H9 (cell line): Measurements from ENCODE around the gene ZNF491. TPM values are rescaled to one million over a fixed set of nuclear protein-coding genes. Genes with fewer than 3 reads are reported as not detected.

ENCODE experiments used
- DNase-seq: peaks from one replicate; pipeline ENCODE4 v3.0.0-alpha.2; 2017
- H2AFZ ChIP-seq: one replicate; pipeline ENCODE4 v1.6.1; 2013; ENCODE audit warnings: mild to moderate bottlenecking, low read length, control low read depth, moderate library complexity
- H2AK5ac ChIP-seq: 2 replicates; pipeline ENCODE4 v1.6.1; 2013; ENCODE audit warnings: low read length, control low read depth, mixed read lengths; ENCODE audit not compliant: insufficient read length
- H2BK120ac ChIP-seq: one replicate; pipeline ENCODE4 v1.6.1; 2013; ENCODE audit warnings: low read depth, mild to moderate bottlenecking, low read length, control low read depth, inconsistent platforms; ENCODE audit not compliant: poor library complexity, severe bottlenecking
- H2BK12ac ChIP-seq: 2 replicates; pipeline ENCODE4 v1.6.1; 2013; ENCODE audit warnings: low read length, control low read depth, mixed read lengths, low read depth; ENCODE audit not compliant: insufficient read length
- H2BK15ac ChIP-seq: 2 replicates; pipeline ENCODE4 v1.6.1; 2013; ENCODE audit warnings: low read depth, low read length, control low read depth
- H2BK20ac ChIP-seq: one replicate; pipeline ENCODE4 v1.6.1; 2013; ENCODE audit warnings: low read depth, mild to moderate bottlenecking, low read length, control low read depth, inconsistent platforms; ENCODE audit not compliant: poor library complexity, severe bottlenecking
- H2BK5ac ChIP-seq: 2 replicates; pipeline ENCODE4 v1.6.1; 2013; ENCODE audit warnings: low read length, control low read depth, mixed read lengths; ENCODE audit not compliant: insufficient read length
- H3K14ac ChIP-seq: 2 replicates; pipeline ENCODE4 v1.6.1; 2013; ENCODE audit warnings: low read length, control low read depth; ENCODE audit not compliant: insufficient read depth
- H3K18ac ChIP-seq: 2 replicates; pipeline ENCODE4 v1.6.1; 2013; ENCODE audit warnings: low read depth, mild to moderate bottlenecking, mixed read lengths, low read length, control low read depth; ENCODE audit not compliant: insufficient read length
- H3K23ac ChIP-seq: 2 replicates; pipeline ENCODE4 v1.6.1; 2013; ENCODE audit warnings: low read length, control low read depth, mixed read lengths, low read depth; ENCODE audit not compliant: insufficient read length
- H3K23me2 ChIP-seq: 2 replicates; pipeline ENCODE4 v1.6.1; 2013; ENCODE audit warnings: low read depth, mild to moderate bottlenecking, mixed read lengths, low read length, control low read depth; ENCODE audit not compliant: insufficient read length, poor library complexity, severe bottlenecking
- H3K27ac ChIP-seq: 2 replicates; pipeline ENCODE4 v1.5.1; 2013; ENCODE audit warnings: low read length, control low read depth, mixed read lengths, low read depth; ENCODE audit not compliant: insufficient read length
- H3K27me3 ChIP-seq: 2 replicates; pipeline ENCODE4 v1.6.1; 2013; ENCODE audit warnings: low read length, control low read depth, inconsistent platforms; ENCODE audit not compliant: insufficient read depth
- H3K4ac ChIP-seq: 2 replicates; pipeline ENCODE4 v1.6.1; 2013; ENCODE audit warnings: low read depth, mild to moderate bottlenecking, control low read depth, inconsistent platforms, low read length, moderate library complexity
- H3K4me1 ChIP-seq: 2 replicates; pipeline ENCODE4 v1.6.1; 2013; ENCODE audit warnings: low read length, control low read depth, inconsistent platforms; ENCODE audit not compliant: insufficient read depth
- H3K4me2 ChIP-seq: 2 replicates; pipeline ENCODE4 v1.6.1; 2013; ENCODE audit warnings: low read length, control low read depth, mixed read lengths; ENCODE audit not compliant: insufficient read length, insufficient read depth
- H3K56ac ChIP-seq: 2 replicates; pipeline ENCODE4 v1.6.1; 2013; ENCODE audit warnings: low read depth, mild to moderate bottlenecking, mixed read lengths, low read length, control low read depth; ENCODE audit not compliant: insufficient read length
- H3K79me1 ChIP-seq: 2 replicates; pipeline ENCODE4 v1.6.1; 2013; ENCODE audit warnings: low read depth, mild to moderate bottlenecking, moderate library complexity, low read length, control low read depth, inconsistent platforms; ENCODE audit not compliant: insufficient read depth, poor library complexity, severe bottlenecking
- H3K79me2 ChIP-seq: 2 replicates; pipeline ENCODE4 v1.6.1; 2013; ENCODE audit warnings: low read length, control low read depth, inconsistent platforms; ENCODE audit not compliant: insufficient read depth
- H3K9ac ChIP-seq: 2 replicates; pipeline ENCODE4 v1.6.1; 2013; ENCODE audit warnings: low read length, control low read depth, mixed read lengths; ENCODE audit not compliant: insufficient read length; ENCODE audit errors: extremely low read depth
- H3K9me3 ChIP-seq: one replicate; pipeline ENCODE4 v1.6.1; 2013; ENCODE audit warnings: low read depth, low read length, inconsistent platforms; ENCODE audit not compliant: control insufficient read depth
- H3T11ph ChIP-seq: one replicate; pipeline ENCODE4 v1.6.1; 2013; ENCODE audit warnings: mild to moderate bottlenecking, low read length, control low read depth, inconsistent platforms
- H4K20me1 ChIP-seq: one replicate; pipeline ENCODE4 v1.6.1; 2013; ENCODE audit not compliant: control insufficient read depth, insufficient read length, insufficient read depth
- H4K5ac ChIP-seq: 2 replicates; pipeline ENCODE4 v1.6.1; 2013; ENCODE audit warnings: low read depth, mild to moderate bottlenecking, mixed read lengths, low read length, control low read depth; ENCODE audit not compliant: insufficient read length
- H4K8ac ChIP-seq: replicated peaks from 2 replicates; pipeline ENCODE4 v1.6.1; 2013; ENCODE audit warnings: low read length, control low read depth, mixed read lengths, low read depth; ENCODE audit not compliant: insufficient read length
- H4K91ac ChIP-seq: 2 replicates; pipeline ENCODE4 v1.6.1; 2013; ENCODE audit warnings: low read depth, mild to moderate bottlenecking, moderate library complexity, mixed read lengths, low read length, control low read depth; ENCODE audit not compliant: insufficient read length
- H3K27ac Mint-ChIP-seq, 3 experiments: 2 replicates in 2 of 3; 3 replicates in 1 of 3; pipeline ENCODE4 v1.8.0; 2020 to 2021; ENCODE audit warnings: mixed read lengths in 3 of 3, mild to moderate bottlenecking in 1 of 3, moderate library complexity in 1 of 3
- H3K27me3 Mint-ChIP-seq: 2 replicates; pipeline ENCODE4 v1.8.0; 2021; ENCODE audit warnings: low read depth, mild to moderate bottlenecking, moderate library complexity, mixed read lengths
- H3K36me3 Mint-ChIP-seq, 3 experiments: 2 replicates in 2 of 3; 3 replicates in 1 of 3; pipeline ENCODE4 v1.8.0; 2020 to 2021; ENCODE audit warnings: low read depth in 3 of 3, mixed read lengths in 3 of 3; ENCODE audit not compliant: insufficient read depth in 1 of 3
- H3K4me1 Mint-ChIP-seq, 2 experiments: 2 replicates each; pipeline ENCODE4 v1.8.0; 2020; ENCODE audit warnings: mixed read lengths in 2 of 2
- H3K4me3 Mint-ChIP-seq, 2 experiments: 2 replicates in 1 of 2; 3 replicates in 1 of 2; pipeline ENCODE4 v1.8.0; 2020 to 2021; ENCODE audit warnings: mild to moderate bottlenecking in 2 of 2, mixed read lengths in 2 of 2, moderate library complexity in 1 of 2
- H3K9me3 Mint-ChIP-seq, 2 experiments: 2 replicates in 1 of 2; 3 replicates in 1 of 2; pipeline ENCODE4 v1.8.0; 2020; ENCODE audit warnings: mild to moderate bottlenecking in 2 of 2, mixed read lengths in 2 of 2, moderate library complexity in 1 of 2
- WGBS: extraction: QIAGEN DNeasy Blood & Tissue Kit; methylation state at CpG from one replicate; pipeline ENCODE4 v1.1.7; 2013; ENCODE audit warnings: missing lambda C conversion rate, low lambda C conversion rate, mixed read lengths; ENCODE audit not compliant: insufficient read length; ENCODE audit errors: extremely low coverage; 5-methylcytosine and 5-hydroxymethylcytosine counted together
- total RNA-seq: library from RNA; stranded (reverse); gene quantifications from 2 replicates; pipeline ENCODE4 v1.2.1, GENCODE V29; 2021
- TF ChIP-seq, protein P1 (sequence below): fragments of 200-600 bp; sonication (generic); conservative IDR thresholded peaks from 3 replicates; pipeline ENCODE4 v1.8.0; 2021; ENCODE audit warnings: antibody characterized with exemption, mild to moderate bottlenecking

The ZNF491 gene
- total RNA-seq, 1 experiment from 2014 or later, result 0.77 TPM

DNA sequence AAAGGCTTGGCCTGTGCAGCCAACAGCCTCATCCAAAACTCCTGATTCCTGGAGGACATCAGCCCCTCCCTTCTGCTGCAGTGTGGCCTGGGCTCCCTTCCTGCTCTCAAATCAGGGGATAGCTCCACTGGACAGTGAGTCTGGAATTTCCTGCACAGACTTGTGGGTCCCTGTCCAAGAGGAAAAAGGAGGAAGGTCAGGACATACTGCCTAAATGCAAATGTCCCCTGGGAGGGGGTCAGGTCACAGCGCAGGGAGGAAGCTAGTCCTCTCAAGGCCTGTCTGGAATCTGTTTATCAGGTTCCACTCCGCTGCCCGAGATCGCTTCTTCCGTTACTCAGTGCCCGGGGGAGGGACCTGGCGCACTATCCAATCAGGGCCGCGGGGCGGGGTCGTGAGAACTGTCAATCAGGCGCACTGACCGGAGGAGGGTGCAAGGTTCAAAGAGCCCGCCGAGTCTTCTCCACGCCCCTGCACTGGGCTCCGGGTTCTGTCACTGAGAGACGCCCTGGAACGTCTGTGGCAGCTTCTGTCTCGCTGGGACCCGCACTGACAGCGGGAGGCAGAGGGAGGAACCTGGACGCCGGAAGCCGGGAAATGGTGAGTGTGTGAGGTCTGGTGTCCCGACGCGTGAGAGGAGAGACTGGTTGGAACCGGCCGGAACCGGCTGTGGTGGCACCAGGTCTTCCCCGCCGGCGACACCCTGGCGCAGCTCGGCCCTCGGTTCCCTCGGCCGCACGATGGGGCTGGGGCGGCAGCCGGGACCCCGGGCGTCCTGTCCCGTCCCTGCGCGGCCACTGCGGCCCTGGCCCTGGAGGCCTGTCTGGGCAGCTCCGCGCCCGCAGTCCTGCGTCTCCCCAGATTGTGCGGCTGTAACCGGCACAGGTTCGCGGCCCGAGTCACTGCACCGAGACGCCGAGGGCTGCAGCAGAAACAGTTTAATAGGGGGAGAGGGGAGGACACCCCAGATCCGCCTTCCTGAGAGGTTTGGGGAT lies 31.4 kb upstream of the ZNF491 start, which contains the start of gene ZNF441:
ZNF441 (plus strand) TSS at position 404 of the 995 bp plus-strand sequence; CDS start at position 598, 194 bp downstream.
- Histone ChIP-seq H4K91ac (no peak within 1 kb of the TSS), H3K4ac (no peak within 1 kb of the TSS), H2BK15ac (peak within 1 kb of the TSS; percentile 95; the same call in 1 of the 2 replicates), H3K27me3 (peaks cover 9% of the 10 kb centered on the region; the same call in 1 of the 2 replicates), H3K9ac (peak within 1 kb of the TSS; percentile 70), H2AK5ac (no peak within 1 kb of the TSS), H3K4me1 (no peaks in the 10 kb centered on the region), H2BK20ac (no peak within 1 kb of the TSS), H4K8ac (no peak within 1 kb of the TSS), H3K4me2 (peak within 1 kb of the TSS; percentile 59), H3K79me2 (no peaks in the 10 kb centered on the region), H3K27ac (no peak within 1 kb of the TSS), H2BK12ac (peak within 1 kb of the TSS; percentile 53), H4K20me1 (no peaks in the 10 kb centered on the region), H2BK120ac (no peak within 1 kb of the TSS), H3K14ac (peak within 1 kb of the TSS; percentile 93), H3K23ac (no peak within 1 kb of the TSS), H3K23me2 (peaks cover 12% of the 10 kb centered on the region), H3K56ac (no peak within 1 kb of the TSS), H3K9me3 (no peaks in the 10 kb centered on the region), H3K18ac (peak within 1 kb of the TSS; percentile 97), H2AFZ (peak within 1 kb of the TSS; percentile 96), H2BK5ac (no peak within 1 kb of the TSS), H3K79me1 (no peaks in the 10 kb centered on the region), H4K5ac (no peak within 1 kb of the TSS), H3T11ph (no peak within 1 kb of the TSS)
- Mint-ChIP-seq H3K9me3 (peaks cover 31 to 33% of the 10 kb centered on the region in 2 experiments), H3K27ac (no peak within 1 kb of the TSS; a peak in 1 of 7 replicates), H3K4me3 (peak within 1 kb of the TSS; percentile 90 to 95), H3K4me1 (peaks cover 3% of the 10 kb centered on the region in 2 experiments; a peak in 3 of 4 replicates), H3K27me3 (peaks cover 67% of the 10 kb centered on the region), H3K36me3 (peaks cover under 1 to 10% (median 4%) of the 10 kb centered on the region in 3 experiments; a peak in 6 of 7 replicates)
- WGBS, result no CpG with 5 or more reads among the region's 61 CpGs
- peak; percentile 92 for DNase-seq
- TF ChIP-seq, protein P1, sequence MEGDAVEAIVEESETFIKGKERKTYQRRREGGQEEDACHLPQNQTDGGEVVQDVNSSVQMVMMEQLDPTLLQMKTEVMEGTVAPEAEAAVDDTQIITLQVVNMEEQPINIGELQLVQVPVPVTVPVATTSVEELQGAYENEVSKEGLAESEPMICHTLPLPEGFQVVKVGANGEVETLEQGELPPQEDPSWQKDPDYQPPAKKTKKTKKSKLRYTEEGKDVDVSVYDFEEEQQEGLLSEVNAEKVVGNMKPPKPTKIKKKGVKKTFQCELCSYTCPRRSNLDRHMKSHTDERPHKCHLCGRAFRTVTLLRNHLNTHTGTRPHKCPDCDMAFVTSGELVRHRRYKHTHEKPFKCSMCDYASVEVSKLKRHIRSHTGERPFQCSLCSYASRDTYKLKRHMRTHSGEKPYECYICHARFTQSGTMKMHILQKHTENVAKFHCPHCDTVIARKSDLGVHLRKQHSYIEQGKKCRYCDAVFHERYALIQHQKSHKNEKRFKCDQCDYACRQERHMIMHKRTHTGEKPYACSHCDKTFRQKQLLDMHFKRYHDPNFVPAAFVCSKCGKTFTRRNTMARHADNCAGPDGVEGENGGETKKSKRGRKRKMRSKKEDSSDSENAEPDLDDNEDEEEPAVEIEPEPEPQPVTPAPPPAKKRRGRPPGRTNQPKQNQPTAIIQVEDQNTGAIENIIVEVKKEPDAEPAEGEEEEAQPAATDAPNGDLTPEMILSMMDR, result no peak
